Neural cell (in vitro differentiated cells): ENCODE results near the gene NECTIN1. TPM values are rescaled to one million over a fixed set of nuclear protein-coding genes. Genes with fewer than 3 reads are reported as not detected.

Experiments used
- H2AFZ ChIP-seq: fragments of 200-600, 300-800 bp; sonication (generic), shearing (Covaris generic); 2 replicates; pipeline ENCODE4 v1.6.0; 2014; ENCODE audit warnings: low read depth, mild to moderate bottlenecking, antibody characterized with exemption, low read length, moderate library complexity
- H3F3A ChIP-seq: fragments of 200-600 bp; shearing (Covaris generic); 2 replicates; pipeline ENCODE4 v1.6.1; 2016; ENCODE audit warnings: mild to moderate bottlenecking, moderate library complexity, mixed read lengths, antibody characterized with exemption, low read length; ENCODE audit not compliant: insufficient read depth, poor library complexity, severe bottlenecking
- H3K27ac ChIP-seq: fragments of 200-600, 300-800 bp; sonication (generic), shearing (Covaris generic); 2 replicates; pipeline ENCODE4 v1.5.1; 2014; ENCODE audit warnings: mild to moderate bottlenecking, low read length, moderate library complexity
- H3K27me3 ChIP-seq: fragments of 300-800, 200-600 bp; sonication (generic), shearing (Covaris generic); 2 replicates; pipeline ENCODE4 v1.6.0; 2014; ENCODE audit warnings: mild to moderate bottlenecking, low read depth, low read length, moderate library complexity; ENCODE audit not compliant: insufficient read depth
- H3K36me3 ChIP-seq: fragments of 300-800, 200-600 bp; sonication (generic), shearing (Covaris generic); 2 replicates; pipeline ENCODE4 v1.5.1; 2014; ENCODE audit warnings: mild to moderate bottlenecking, antibody characterized with exemption, low read length, moderate library complexity; ENCODE audit not compliant: insufficient read depth
- H3K4me2 ChIP-seq: fragments of 300-800, 200-600 bp; sonication (generic), shearing (Covaris generic); 2 replicates; pipeline ENCODE4 v1.6.0; 2014; ENCODE audit warnings: mild to moderate bottlenecking, low read length
- H3K4me3 ChIP-seq: fragments of 300-800, 200-600 bp; sonication (generic), shearing (Covaris generic); 2 replicates; pipeline ENCODE4 v1.5.1; 2014; ENCODE audit warnings: mild to moderate bottlenecking, low read length, moderate library complexity
- H3K79me2 ChIP-seq: fragments of 200-600 bp; shearing (Covaris generic); replicated peaks from 2 replicates; pipeline ENCODE4 v1.6.0; 2014; ENCODE audit warnings: mild to moderate bottlenecking, low read length, moderate library complexity; ENCODE audit not compliant: insufficient read depth
- H3K9ac ChIP-seq: fragments of 300-800, 200-600 bp; sonication (generic), shearing (Covaris generic); 2 replicates; pipeline ENCODE4 v1.6.1; 2016; ENCODE audit warnings: mild to moderate bottlenecking, low read length, mixed read lengths
- H3K9me2 ChIP-seq: fragments of 200-600 bp; shearing (Covaris generic); 2 replicates; pipeline ENCODE4 v1.6.1; 2016; ENCODE audit warnings: mild to moderate bottlenecking, low read length, mixed read lengths; ENCODE audit not compliant: insufficient read depth
- H3K9me3 ChIP-seq: fragments of 200-600, 300-800 bp; sonication (generic), shearing (Covaris generic); 2 replicates; pipeline ENCODE4 v1.6.1; 2016; ENCODE audit warnings: mild to moderate bottlenecking, mixed run types, low read length, moderate library complexity, mixed read lengths
- H4K20me1 ChIP-seq: fragments of 200-600 bp; shearing (Covaris generic); 2 replicates; pipeline ENCODE4 v1.6.1; 2016; ENCODE audit warnings: mild to moderate bottlenecking, mixed run types; ENCODE audit not compliant: insufficient read depth
- EP300 ChIP-seq: fragments of 450-650 bp; conservative IDR thresholded peaks from 2 replicates; pipeline ENCODE4 v1.6.1; 2014; ENCODE audit warnings: antibody characterized with exemption, mild to moderate bottlenecking, moderate library complexity; ENCODE audit not compliant: poor library complexity, severe bottlenecking
- EZH2 ChIP-seq: fragments of 200-600, 300-800 bp; shearing (Covaris generic), sonication (generic); IDR thresholded peaks from 2 replicates; pipeline ENCODE4 v1.6.1; 2014; ENCODE audit warnings: antibody characterized with exemption, low read length, borderline replicate concordance, mild to moderate bottlenecking; ENCODE audit not compliant: insufficient read depth, poor library complexity, severe bottlenecking
- MXI1 ChIP-seq: fragments of 450-650 bp; conservative IDR thresholded peaks from 2 replicates; pipeline ENCODE4 v1.6.1; 2014; ENCODE audit warnings: antibody characterized with exemption, mild to moderate bottlenecking; ENCODE audit not compliant: poor library complexity, severe bottlenecking
- POLR2AphosphoS5 ChIP-seq: IDR thresholded peaks from 2 replicates; pipeline ENCODE4 v1.6.1; 2012
- RAD21 ChIP-seq: fragments of 450-650 bp; conservative IDR thresholded peaks from 2 replicates; pipeline ENCODE4 v1.6.1; 2014; ENCODE audit warnings: antibody characterized with exemption, mild to moderate bottlenecking, moderate library complexity
- SMC3 ChIP-seq: fragments of 450-650 bp; conservative IDR thresholded peaks from 2 replicates; pipeline ENCODE4 v1.6.1; 2014; ENCODE audit warnings: antibody characterized with exemption, mild to moderate bottlenecking, moderate library complexity; ENCODE audit not compliant: poor library complexity
- TAF1 ChIP-seq: IDR thresholded peaks from 2 replicates; pipeline ENCODE4 v1.6.1; 2012; ENCODE audit warnings: low read depth
- polyA plus RNA-seq: library from polyadenylated mRNA; depleted of rRNA; stranded (reverse); fragments of >200 nt; gene quantifications from 2 replicates; pipeline ENCODE4 v1.2.3, GENCODE V29; 2014
- TF ChIP-seq, protein P1 (sequence below): IDR thresholded peaks from 2 replicates; pipeline ENCODE4 v1.6.1; 2012; ENCODE audit warnings: borderline replicate concordance
- TF ChIP-seq, protein P2 (sequence below): fragments of 450-650 bp; IDR thresholded peaks from 2 replicates; pipeline ENCODE4 v1.5.1; 2014; ENCODE audit warnings: antibody characterized with exemption, mild to moderate bottlenecking, moderate library complexity; ENCODE audit not compliant: poor library complexity, severe bottlenecking

Gene NECTIN1
- polyA plus RNA-seq, 1 donor from 2014 or later, result 5.6 TPM

- Histone ChIP-seq H3K36me3 (no peaks in the 10 kb centered on the region), H3K9me2 (no peaks in the 10 kb centered on the region), H3K9ac (no peak overlapping the region), H4K20me1 (no peaks in the 10 kb centered on the region), H3F3A (no peaks in the 10 kb centered on the region), H3K9me3 (no peaks in the 10 kb centered on the region), H3K27ac (no peak overlapping the region), H2AFZ (no peak overlapping the region), H3K4me3 (no peak overlapping the region), H3K27me3 (no peaks in the 10 kb centered on the region), H3K79me2 (no peaks in the 10 kb centered on the region), H3K4me2 (no peak overlapping the region)
- no peak for TF ChIP-seq EP300
- no peak for TF ChIP-seq POLR2AphosphoS5
- TF ChIP-seq RAD21, result no peak
- no peak for TF ChIP-seq TAF1
- TF ChIP-seq SMC3, result no peak
Observed at GRCh38 chr11:119594639-119595249, 134.3 kb downstream of the NECTIN1 start.

- H3K27me3 ChIP-seq, result no peaks in the 10 kb centered on the region
- H3K4me2 ChIP-seq, result no peak overlapping the region
- no peak overlapping the region for H3K9ac ChIP-seq
- no peak overlapping the region for H3K4me3 ChIP-seq
- H2AFZ ChIP-seq, result no peak overlapping the region
- H3F3A ChIP-seq, result no peaks in the 10 kb centered on the region
- H4K20me1 ChIP-seq, result no peaks in the 10 kb centered on the region
- H3K9me3 ChIP-seq, result no peaks in the 10 kb centered on the region
- H3K79me2 ChIP-seq, result no peaks in the 10 kb centered on the region
- TF ChIP-seq EZH2 (no peak), POLR2AphosphoS5 (no peak), SMC3 (no peak), EP300 (no peak), MXI1 (no peak), RAD21 (no peak), TAF1 (no peak)
- TF ChIP-seq, protein P1, sequence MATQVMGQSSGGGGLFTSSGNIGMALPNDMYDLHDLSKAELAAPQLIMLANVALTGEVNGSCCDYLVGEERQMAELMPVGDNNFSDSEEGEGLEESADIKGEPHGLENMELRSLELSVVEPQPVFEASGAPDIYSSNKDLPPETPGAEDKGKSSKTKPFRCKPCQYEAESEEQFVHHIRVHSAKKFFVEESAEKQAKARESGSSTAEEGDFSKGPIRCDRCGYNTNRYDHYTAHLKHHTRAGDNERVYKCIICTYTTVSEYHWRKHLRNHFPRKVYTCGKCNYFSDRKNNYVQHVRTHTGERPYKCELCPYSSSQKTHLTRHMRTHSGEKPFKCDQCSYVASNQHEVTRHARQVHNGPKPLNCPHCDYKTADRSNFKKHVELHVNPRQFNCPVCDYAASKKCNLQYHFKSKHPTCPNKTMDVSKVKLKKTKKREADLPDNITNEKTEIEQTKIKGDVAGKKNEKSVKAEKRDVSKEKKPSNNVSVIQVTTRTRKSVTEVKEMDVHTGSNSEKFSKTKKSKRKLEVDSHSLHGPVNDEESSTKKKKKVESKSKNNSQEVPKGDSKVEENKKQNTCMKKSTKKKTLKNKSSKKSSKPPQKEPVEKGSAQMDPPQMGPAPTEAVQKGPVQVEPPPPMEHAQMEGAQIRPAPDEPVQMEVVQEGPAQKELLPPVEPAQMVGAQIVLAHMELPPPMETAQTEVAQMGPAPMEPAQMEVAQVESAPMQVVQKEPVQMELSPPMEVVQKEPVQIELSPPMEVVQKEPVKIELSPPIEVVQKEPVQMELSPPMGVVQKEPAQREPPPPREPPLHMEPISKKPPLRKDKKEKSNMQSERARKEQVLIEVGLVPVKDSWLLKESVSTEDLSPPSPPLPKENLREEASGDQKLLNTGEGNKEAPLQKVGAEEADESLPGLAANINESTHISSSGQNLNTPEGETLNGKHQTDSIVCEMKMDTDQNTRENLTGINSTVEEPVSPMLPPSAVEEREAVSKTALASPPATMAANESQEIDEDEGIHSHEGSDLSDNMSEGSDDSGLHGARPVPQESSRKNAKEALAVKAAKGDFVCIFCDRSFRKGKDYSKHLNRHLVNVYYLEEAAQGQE, result no peak
- TF ChIP-seq, protein P2, sequence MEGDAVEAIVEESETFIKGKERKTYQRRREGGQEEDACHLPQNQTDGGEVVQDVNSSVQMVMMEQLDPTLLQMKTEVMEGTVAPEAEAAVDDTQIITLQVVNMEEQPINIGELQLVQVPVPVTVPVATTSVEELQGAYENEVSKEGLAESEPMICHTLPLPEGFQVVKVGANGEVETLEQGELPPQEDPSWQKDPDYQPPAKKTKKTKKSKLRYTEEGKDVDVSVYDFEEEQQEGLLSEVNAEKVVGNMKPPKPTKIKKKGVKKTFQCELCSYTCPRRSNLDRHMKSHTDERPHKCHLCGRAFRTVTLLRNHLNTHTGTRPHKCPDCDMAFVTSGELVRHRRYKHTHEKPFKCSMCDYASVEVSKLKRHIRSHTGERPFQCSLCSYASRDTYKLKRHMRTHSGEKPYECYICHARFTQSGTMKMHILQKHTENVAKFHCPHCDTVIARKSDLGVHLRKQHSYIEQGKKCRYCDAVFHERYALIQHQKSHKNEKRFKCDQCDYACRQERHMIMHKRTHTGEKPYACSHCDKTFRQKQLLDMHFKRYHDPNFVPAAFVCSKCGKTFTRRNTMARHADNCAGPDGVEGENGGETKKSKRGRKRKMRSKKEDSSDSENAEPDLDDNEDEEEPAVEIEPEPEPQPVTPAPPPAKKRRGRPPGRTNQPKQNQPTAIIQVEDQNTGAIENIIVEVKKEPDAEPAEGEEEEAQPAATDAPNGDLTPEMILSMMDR, result no peak
- no peaks in the 10 kb centered on the region for H3K36me3 ChIP-seq
- H3K9me2 ChIP-seq, result no peaks in the 10 kb centered on the region
- no peak overlapping the region for H3K27ac ChIP-seq
Observed at GRCh38 chr11:119593346-119593745, 135.7 kb downstream of the NECTIN1 start.
